Vagina (tissue), 2 donors: ENCODE data around the gene GAN. TPM values are rescaled to one million over a fixed set of nuclear protein-coding genes. Genes with fewer than 3 reads are reported as not detected.

ENCODE experiments used
- DNase-seq, 2 donors: peaks; one replicate each; pipeline ENCODE4 v3.0.0-alpha.2; 2017; ENCODE audit errors: extremely low spot score in 2 of 2
- H3K27ac ChIP-seq: fragments of 200-600 bp; sonication (generic); one replicate; pipeline ENCODE4 v1.5.1; 2019
- H3K27me3 ChIP-seq: fragments of 200-600 bp; sonication (generic); one replicate; pipeline ENCODE4 v1.5.1; 2019
- H3K36me3 ChIP-seq, 2 donors: fragments of 200-600 bp; sonication (generic); one replicate each; pipeline ENCODE4 v1.5.1; 2017 to 2019
- H3K4me1 ChIP-seq: fragments of 200-600 bp; sonication (generic); one replicate; pipeline ENCODE4 v1.5.1; 2019
- H3K4me3 ChIP-seq, 2 donors: fragments of 200-600 bp; sonication (generic); 1 replicate in 1 of 2; 2 replicates in 1 of 2; pipeline ENCODE4 v1.5.1; 2016 to 2019
- H3K9me3 ChIP-seq: fragments of 200-600 bp; sonication (generic); one replicate; pipeline ENCODE4 v1.5.1; 2019
- POLR2A ChIP-seq, 2 donors: fragments of 450-650 bp; IDR thresholded peaks; one replicate each; pipeline ENCODE4 v1.6.1; 2017; ENCODE audit warnings: antibody characterized with exemption in 2 of 2, mild to moderate bottlenecking in 2 of 2, moderate library complexity in 2 of 2
- POLR2AphosphoS5 ChIP-seq, 2 donors: sonication (generic); formaldehyde crosslinking; IDR thresholded peaks; one replicate each; pipeline ENCODE4 v1.9.0; 2017; ENCODE audit warnings: antibody characterized with exemption in 2 of 2, mild to moderate bottlenecking in 2 of 2, low read depth in 1 of 2; ENCODE audit not compliant: insufficient read depth in 1 of 2
- intact Hi-C: fragments of 100-400 bp; cut with DNase I; formaldehyde crosslinking; loops from one replicate; pipeline ENCODE4 v1.15.1; 2023
- total RNA-seq: library from RNA; depleted of rRNA; stranded (reverse); fragments of >200 nt; gene quantifications from one replicate; pipeline ENCODE4 v1.2.3, GENCODE V29; 2016
- TF ChIP-seq, protein P1 (sequence below), 3 experiments: fragments of 450-650 bp in 2 of 3; fragments of 200-600 bp in 1 of 3; sonication (generic) in 1 of 3; IDR thresholded peaks; one replicate each; pipeline ENCODE4 v1.5.1; 2017 to 2019; ENCODE audit warnings: antibody characterized with exemption in 3 of 3, mild to moderate bottlenecking in 2 of 3, moderate library complexity in 2 of 3

GAN gene
- total RNA-seq, 1 donor from 2014 or later, result 20.9 TPM

DNA sequence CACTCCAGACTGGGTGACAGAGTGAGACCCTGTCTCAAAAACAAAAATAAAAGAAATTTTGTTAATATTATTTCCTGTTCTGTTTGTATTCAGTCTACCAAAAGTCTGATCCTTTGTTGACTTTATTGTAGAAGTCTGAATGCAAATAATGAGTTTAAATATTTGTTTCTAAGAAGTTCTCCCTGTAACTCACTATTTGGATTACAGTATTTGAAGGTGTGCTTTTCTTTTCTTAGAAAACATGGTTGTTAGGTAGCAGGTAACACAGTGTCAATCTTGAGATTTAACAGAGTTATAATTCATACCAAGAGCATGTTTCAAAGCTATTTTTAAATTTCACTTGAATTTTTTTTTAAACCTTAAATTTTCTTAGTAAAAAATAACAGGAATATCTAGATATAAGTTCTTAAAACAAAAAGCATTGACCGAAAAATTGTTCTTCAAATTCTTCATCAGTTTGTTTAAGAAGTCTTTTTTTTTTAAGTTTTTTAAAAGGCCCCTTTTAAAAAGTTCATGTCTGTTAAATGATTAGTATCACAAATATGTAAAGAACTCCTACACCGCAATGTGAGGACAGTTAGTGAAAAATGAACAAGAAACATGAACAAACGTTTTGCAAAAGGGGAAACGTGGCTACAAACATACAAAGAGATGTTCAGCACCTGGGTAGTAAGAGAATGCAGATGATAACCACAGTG is 35.0 kb downstream of the GAN start:
- TF ChIP-seq, protein P1, sequence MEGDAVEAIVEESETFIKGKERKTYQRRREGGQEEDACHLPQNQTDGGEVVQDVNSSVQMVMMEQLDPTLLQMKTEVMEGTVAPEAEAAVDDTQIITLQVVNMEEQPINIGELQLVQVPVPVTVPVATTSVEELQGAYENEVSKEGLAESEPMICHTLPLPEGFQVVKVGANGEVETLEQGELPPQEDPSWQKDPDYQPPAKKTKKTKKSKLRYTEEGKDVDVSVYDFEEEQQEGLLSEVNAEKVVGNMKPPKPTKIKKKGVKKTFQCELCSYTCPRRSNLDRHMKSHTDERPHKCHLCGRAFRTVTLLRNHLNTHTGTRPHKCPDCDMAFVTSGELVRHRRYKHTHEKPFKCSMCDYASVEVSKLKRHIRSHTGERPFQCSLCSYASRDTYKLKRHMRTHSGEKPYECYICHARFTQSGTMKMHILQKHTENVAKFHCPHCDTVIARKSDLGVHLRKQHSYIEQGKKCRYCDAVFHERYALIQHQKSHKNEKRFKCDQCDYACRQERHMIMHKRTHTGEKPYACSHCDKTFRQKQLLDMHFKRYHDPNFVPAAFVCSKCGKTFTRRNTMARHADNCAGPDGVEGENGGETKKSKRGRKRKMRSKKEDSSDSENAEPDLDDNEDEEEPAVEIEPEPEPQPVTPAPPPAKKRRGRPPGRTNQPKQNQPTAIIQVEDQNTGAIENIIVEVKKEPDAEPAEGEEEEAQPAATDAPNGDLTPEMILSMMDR (IDR thresholded peaks at IDR 0.05), result no peak
- TF ChIP-seq POLR2A (IDR thresholded peaks at IDR 0.05) (no peak), POLR2AphosphoS5 (IDR thresholded peaks at IDR 0.05; ENCODE audit: insufficient read depth in 1 of 2, low read depth in 1 of 2) (no peak)
- no peak overlapping the region for H3K4me3 ChIP-seq
- H3K4me1 ChIP-seq, result no peaks in the 10 kb centered on the region
- no peaks in the 10 kb centered on the region for H3K27me3 ChIP-seq
- peaks cover 12% of the 10 kb centered on the region for H3K9me3 ChIP-seq
- no peak for DNase-seq
- peaks cover 0 to 9% of the 10 kb centered on the region in 2 donors for H3K36me3 ChIP-seq
- intact Hi-C loops, result no loop called here
- H3K27ac ChIP-seq, result no peak overlapping the region

DNA sequence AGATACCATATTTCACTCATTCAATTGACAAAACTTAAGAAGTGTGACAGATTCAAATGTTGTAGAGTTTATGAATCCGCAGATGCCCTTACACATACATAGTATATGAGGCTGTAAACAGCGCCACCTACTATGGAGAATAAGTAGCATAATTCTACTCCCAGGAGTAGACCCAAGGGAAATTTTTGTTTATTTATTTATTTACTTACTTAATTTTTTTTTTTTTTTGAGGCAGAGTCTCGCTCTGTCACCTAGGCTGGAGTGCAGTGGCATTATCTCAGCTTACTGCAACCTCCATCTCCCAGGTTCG is 35.5 kb downstream of the GAN start:
- no peaks in the 10 kb centered on the region for H3K4me1 ChIP-seq
- H3K4me3 ChIP-seq, result no peak overlapping the region
- H3K27me3 ChIP-seq, result no peaks in the 10 kb centered on the region
- no peak overlapping the region for H3K27ac ChIP-seq
- DNase-seq, result no peak
- H3K9me3 ChIP-seq, result peaks cover 12% of the 10 kb centered on the region
- TF ChIP-seq, protein P1 (IDR thresholded peaks at IDR 0.05), result no peak
- TF ChIP-seq POLR2AphosphoS5 (IDR thresholded peaks at IDR 0.05; ENCODE audit: insufficient read depth in 1 of 2, low read depth in 1 of 2), result no peak
- no peak for TF ChIP-seq POLR2A (IDR thresholded peaks at IDR 0.05)
- peaks cover 0 to 10% of the 10 kb centered on the region in 2 donors for H3K36me3 ChIP-seq
- intact Hi-C loops, result no loop called here

DNA sequence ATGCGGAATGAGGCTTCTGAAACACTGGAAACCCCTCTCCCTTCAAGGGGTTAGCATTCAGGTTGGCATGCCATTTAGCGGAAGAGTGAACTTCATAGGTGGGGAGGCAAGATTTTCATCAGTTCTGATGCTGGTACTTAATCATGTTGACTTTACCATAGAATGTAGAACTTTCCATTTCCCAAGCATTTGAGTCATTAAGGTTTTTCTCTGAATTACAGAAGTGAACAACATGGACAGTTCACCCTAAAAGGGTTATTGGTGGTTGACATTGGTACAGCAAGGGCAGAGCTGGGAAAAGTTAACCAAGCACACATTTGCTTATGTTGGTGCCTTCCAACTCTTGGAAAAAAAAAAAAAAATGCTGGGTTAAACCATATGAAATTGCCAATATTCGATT is 39.1 kb downstream of the GAN start:
- H3K4me3 ChIP-seq, result no peak overlapping the region
- H3K27ac ChIP-seq, result no peak overlapping the region
- no peaks in the 10 kb centered on the region for H3K9me3 ChIP-seq
- intact Hi-C loops, result no loop called here
- H3K27me3 ChIP-seq, result no peaks in the 10 kb centered on the region
- H3K4me1 ChIP-seq, result no peaks in the 10 kb centered on the region
- TF ChIP-seq, protein P1 (IDR thresholded peaks at IDR 0.05), result no peak
- TF ChIP-seq POLR2A (IDR thresholded peaks at IDR 0.05) (no peak), POLR2AphosphoS5 (IDR thresholded peaks at IDR 0.05; ENCODE audit: insufficient read depth in 1 of 2, low read depth in 1 of 2) (no peak)
- peaks cover 0 to 24% of the 10 kb centered on the region in 2 donors for H3K36me3 ChIP-seq
- DNase-seq, result no peak

DNA sequence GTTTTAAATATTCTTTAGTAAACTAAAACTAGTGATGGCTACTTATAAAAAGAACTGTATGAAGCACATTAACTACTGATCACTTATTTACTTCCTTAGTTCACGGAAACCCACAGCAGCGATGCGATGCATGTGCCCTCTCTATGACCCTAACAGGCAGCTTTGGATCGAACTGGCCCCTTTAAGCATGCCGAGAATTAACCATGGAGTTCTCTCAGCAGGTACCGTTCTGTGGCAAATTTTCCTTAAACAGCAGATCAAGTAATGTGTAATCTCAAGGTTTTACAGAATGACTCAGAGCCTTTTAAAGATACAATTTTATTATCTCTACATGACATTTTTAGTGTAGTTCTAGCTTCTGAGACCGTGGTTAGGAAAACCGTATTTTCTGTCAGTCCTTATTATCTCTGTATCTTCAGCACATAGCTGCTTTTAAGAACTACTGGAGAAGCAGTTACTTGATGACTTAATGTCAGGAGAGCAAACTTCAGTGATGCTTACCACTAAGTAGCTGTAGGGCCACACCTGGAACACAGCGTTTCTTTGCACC is 43.0 kb downstream of the GAN start:
- peaks cover 0 to 26% of the 10 kb centered on the region in 2 donors for H3K36me3 ChIP-seq
- no peaks in the 10 kb centered on the region for H3K4me1 ChIP-seq
- no peak overlapping the region for H3K4me3 ChIP-seq
- no peaks in the 10 kb centered on the region for H3K27me3 ChIP-seq
- H3K9me3 ChIP-seq, result no peaks in the 10 kb centered on the region
- H3K27ac ChIP-seq, result no peak overlapping the region
- intact Hi-C loops, result no loop called here
- TF ChIP-seq, protein P1 (IDR thresholded peaks at IDR 0.05), result no peak
- TF ChIP-seq POLR2A (IDR thresholded peaks at IDR 0.05), result no peak
- TF ChIP-seq POLR2AphosphoS5 (IDR thresholded peaks at IDR 0.05; ENCODE audit: insufficient read depth in 1 of 2, low read depth in 1 of 2), result no peak
- DNase-seq, result no peak

DNA sequence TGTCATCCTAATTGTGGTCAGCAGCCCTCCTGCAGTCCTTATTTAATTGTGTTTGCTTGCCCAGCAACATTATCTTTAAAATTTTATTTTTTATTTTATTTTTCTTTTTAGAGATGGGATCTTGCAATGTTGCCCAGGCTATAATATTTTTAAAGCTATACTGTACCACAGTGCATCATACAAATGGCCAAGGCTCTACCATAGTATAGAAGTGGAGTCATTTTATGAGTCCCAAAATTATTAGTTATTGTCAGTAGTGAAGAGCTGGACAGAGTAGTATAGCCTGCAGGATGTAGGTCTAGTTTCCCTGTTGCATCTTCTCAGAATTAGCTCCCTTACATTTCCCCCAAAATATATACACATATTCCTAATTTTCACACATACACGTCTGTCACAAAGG is 44.1 kb downstream of the GAN start:
- TF ChIP-seq, protein P1 (IDR thresholded peaks at IDR 0.05), result no peak
- TF ChIP-seq POLR2A (IDR thresholded peaks at IDR 0.05) (no peak), POLR2AphosphoS5 (IDR thresholded peaks at IDR 0.05; ENCODE audit: insufficient read depth in 1 of 2, low read depth in 1 of 2) (no peak)
- Histone ChIP-seq H3K9me3 (no peaks in the 10 kb centered on the region), H3K27me3 (no peaks in the 10 kb centered on the region), H3K4me1 (no peaks in the 10 kb centered on the region), H3K27ac (no peak overlapping the region), H3K36me3 (peaks cover 0 to 36% of the 10 kb centered on the region in 2 donors), H3K4me3 (no peak overlapping the region)
- intact Hi-C loops, result no loop called here
- no peak for DNase-seq
